Middle frontal gyrus (tissue), 1 donor: ENCODE measurements around the gene FGGY.
"Not testable (repeated sequence)": the region's sequence is repeated elsewhere in the genome, so short reads cannot be mapped to it uniquely, and the experiment has no call there.

ENCODE experiments used
- DNase-seq: peaks from one replicate; pipeline ENCODE4 v3.0.0-alpha.2; 2015; ENCODE audit warnings: low spot score; ENCODE audit errors: extremely low spot score

Gene FGGY

DNA sequence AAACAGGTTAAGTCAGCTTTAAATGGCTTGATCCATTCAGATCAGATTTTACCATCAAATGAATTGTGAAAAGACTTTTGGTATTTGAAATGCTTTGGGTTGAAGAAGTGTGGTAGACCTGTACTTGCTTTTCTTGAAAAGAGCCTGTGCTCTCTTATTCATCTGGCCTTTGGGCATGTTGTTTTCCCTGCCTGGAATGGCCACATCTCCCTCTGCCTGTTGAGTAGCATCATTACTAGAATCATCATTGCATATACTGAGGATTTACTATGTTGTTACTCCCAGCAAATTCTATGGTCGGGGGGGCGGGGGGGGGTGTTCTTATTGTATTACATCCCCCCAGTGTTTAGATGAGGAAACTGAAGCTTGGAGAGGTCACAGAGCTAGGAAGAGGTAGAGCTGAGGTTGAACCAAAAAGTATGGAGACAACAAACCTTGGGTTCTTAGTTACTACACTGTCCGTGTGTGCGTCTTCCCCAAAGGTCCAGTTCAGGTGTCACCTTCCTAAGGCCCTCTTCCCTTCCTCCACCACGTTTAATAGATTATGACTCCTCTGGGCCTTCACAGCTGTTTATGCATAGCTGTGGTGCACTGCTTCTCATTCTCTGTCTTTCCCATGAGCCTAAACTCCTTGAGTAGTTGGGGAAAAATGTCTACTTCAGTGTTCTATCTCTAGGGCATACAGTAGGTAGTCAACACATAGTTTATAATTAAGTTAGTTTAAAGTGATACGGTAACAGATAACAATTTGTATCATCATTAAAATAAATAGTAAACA, 271.5 kb downstream of the FGGY start:
- no peak for DNase-seq

DNA sequence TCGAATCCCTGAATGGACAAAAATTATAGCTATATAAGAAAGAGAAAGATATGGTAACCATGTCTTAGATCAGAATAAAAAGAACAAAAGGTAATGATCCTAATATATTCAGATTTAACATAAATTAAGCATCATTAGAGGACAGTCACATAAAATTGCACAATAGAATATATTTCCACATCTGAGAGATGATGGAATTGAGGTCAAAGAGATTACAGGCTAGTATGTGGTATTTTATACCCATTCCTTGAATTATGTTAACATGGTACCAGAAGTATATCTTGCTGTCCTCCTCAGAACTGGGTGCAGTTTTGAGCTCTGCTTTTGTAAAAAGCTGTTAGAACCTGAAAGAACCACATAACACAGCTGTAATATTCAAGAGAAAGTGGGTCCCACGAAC, 272.3 kb downstream of the FGGY start:
- DNase-seq, result no peak

DNA sequence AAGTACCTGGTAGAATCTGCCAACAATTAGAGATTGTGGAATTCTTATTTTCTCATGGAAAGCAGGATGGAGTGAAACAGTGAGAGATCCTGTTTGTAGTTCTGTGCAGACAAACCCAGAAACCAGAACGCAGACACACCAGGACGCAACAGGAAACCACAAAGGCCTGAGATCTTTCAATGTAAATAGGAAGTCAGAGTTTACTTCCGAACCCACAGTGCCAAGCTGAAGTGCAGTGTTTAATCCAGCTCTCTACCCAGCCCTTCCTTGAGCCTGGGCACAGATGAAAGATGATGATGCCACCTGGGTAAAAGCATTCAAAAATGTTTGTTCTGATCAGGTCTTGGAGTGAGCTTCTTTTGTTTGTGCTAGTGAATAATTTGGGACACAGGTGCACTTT, 273.6 kb downstream of the FGGY start:
- no peak for DNase-seq

GRCh38 chr1:59574085-59574484, 277.2 kb downstream of the FGGY start:
- DNase-seq, result no peak

- no peak for DNase-seq
Observed at GRCh38 chr1:59577774-59578173, 280.9 kb downstream of the FGGY start.

DNA sequence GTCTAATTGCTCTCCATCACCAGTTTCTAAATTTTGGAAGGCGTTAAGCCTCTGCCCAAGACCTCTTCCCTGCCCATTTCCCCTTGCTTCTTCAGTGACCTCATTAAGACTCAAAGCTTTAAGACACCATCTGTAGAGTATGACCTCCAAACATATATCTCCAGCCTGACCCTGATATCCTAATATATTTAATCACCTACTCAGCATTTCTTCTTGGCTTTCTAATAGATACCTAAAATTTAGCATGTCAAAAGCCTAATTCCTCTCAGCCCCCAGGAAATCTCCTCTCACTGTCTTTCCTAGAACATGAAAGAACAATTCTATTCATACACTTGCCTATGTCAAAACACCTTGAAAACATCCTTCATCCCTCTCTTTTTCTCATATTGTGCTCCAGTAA, 282.3 kb downstream of the FGGY start:
- DNase-seq, result no peak

DNA sequence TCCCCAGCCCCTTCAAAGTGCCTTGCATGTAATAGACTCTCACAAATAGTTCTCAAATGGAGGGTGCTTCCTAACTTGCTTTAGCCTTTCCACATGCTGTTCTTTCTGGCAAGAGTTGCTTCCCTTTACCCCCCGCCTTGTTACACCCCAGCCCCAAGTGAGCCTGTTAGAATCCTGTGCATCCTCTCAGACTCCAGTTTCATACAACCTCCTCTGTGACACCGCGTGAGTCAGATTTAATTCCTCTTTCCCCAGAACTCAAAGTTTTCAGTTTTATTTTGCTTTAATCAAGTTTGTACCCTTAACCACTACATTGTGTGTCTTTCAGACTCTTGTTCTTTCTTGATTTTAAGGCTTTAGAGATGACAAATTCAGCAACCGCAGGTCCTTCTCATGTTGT, 283.4 kb downstream of the FGGY start:
- DNase-seq, result no peak

DNA sequence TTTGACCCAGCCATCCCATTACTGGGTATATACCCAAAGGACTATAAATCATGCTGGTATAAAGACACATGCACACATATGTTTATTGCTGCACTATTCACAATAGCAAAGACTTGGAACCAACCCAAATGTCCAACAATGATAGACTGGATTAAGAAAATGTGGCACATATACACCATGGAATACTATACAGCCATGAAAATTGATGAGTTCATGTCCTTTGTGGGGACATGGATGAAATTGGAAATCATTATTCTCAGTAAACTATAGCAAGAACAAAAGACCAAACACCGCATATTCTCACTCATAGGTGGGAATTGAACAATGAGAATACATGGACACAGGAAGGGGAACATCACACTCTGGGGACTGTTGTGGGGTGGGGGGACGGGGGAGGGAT, 295.5 kb downstream of the FGGY start:
- not testable (repeated sequence) for DNase-seq

GRCh38 chr1:59592924-59593323, 296.0 kb downstream of the FGGY start:
- no peak for DNase-seq

DNA sequence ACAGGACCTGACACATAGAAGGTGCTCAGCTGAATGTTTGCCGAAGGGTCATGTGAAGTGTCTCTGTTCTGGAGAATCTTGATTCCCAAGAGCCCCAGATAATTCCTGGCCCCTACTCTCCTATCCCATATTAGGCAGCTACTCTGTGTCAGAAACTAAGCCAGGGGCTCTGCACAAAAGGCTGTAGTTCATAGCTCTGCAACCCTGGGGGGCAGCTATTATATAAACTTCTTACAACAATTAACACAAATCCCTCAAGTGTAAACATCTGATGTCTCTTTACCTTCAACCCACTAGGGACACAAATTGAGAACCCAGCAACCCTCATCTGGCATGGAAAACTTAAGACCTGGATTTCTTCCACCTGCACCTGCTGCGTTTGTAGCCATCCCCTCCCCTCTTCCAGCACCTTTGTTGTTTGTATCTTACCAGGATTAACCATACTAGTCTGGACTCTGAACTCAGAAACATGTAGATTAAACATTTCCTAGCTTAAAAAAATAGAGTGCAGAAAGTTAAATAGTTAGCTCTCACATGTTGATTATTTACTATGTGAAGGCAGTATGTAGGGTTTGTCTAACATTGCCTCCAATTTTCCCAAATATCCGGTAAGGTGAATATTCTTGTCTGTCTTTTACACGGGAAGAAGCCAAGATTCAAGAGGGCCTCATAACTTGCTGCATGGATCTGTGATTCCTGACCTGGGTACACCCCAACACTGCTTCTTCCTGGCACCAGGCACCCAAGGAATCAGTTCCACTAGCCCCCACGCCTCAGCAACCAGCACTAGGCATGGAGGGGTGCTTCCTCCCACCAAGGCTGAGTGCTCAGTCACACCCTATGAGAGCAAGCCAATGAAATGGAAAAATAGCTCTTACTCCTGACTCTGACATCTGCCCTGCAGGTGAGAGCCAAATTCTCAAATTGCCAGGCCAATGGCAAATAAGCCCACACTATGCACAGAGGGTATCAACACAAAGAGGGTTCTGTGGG, 297.2 kb downstream of the FGGY start:
- no peak for DNase-seq

DNA sequence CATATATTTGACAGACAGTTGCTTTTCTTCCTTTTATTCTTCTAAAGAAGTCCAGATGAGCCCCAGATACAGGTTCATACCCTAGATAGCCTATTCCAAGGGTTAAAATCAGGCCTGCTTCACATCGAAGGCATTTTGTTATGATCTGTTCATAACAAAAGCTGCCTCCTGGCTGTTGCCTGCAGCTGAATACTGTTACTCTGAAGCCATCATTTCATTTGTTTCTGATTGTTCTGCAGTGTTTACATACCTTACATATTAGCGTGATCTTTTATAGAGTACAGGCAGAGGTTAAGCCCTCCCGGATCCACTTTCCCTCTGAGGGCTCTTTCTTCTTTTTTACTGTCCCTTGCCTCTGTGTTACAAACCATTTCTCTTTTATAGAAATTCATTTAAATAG, 298.9 kb downstream of the FGGY start:
- DNase-seq, result no peak

GRCh38 chr1:59596432-59596831, 299.5 kb downstream of the FGGY start:
- no peak for DNase-seq

DNA sequence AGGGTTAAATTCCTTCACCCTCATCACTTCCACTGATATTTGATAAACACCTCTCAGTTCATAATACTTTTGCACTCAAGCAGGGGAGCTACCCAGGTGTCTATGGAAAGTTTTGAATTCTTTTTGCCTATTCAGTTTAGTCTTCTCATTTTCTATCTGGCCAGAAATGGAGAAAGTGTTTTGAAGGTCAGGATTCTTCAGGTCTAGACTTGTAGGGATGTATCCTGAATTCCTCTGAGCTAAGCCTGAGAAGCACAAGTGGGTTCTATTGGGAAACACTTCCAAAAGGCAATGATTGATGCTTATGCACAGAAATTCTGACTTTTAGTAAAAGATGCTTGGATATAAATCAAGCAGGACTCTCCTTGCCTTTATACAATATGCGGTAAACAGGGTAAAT, 300.1 kb downstream of the FGGY start:
- no peak for DNase-seq

DNA sequence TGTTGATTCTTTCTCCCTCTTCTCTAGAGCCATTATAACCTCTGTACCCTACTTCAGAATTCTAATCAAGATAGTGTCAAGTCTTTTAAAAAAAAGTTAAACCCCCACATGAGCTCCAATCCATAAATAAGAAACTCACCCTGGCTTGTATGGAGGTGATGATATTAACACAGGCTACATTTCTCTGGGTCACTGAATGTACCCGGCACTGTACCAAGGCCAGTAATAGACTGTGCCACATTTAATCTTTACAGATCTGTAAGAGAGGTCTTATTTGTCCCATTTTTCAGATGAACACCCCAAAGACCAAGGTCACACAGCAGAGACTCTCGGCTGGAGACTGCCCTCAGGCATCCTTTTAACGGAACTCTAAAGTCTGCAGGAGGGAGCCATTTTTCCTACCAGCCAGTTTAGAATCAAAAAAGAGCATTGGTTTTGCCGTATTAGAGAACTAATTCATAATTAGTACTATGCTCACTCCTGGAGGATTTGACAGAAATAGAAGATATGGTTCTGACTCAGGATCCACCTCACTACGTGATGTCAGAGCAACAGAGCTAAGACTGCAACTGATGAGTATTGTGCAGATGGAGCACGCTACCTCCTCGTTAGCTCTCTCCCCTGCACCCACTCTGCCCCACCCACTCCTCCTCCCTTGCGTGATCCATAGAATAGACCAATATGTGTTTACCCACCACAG, 300.7 kb downstream of the FGGY start:
- DNase-seq, result no peak

GRCh38 chr1:59598120-59598440, 301.2 kb downstream of the FGGY start:
- no peak for DNase-seq

DNA sequence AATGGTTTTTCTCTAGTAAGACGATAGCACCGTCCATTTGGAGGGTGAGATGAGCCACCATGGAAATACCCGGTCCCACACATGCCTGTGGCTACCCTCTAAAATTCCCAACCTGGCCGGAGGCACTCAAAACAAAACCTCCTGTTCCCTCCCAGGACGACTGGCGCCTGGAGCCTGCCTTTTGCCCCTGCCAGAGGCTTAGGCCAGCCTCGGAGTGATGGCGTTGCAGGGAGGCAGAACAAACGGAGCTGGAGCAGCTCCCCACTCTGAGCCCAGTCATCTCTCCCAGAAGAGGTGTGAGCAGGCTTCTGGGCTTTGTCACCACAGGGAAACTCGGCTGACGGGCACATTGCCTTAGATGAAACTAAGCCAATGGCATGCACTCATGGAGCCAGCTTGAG, 304.1 kb downstream of the FGGY start:
- DNase-seq, result no peak

GRCh38 chr1:59601811-59602210, 304.9 kb downstream of the FGGY start:
- DNase-seq, result no peak

DNA sequence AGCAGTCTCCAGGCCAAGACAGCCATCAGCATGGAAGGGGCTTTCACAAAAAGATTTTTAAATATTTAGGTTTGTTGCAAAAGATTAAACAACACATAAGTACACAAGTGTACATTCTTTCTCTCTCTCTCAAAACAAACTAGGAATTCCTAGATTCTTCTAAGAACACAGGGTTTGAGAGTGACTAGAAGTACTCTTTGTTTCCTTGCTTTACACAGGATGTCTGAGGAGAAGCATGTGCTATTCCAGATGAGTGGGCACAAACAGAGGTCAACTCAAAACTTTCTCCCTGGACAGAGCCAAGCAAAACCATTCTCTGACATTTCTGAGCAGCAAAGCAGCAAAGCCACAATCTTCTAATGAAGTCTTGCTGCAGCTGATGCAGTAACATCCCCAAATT, 307.3 kb downstream of the FGGY start:
- no peak for DNase-seq

DNA sequence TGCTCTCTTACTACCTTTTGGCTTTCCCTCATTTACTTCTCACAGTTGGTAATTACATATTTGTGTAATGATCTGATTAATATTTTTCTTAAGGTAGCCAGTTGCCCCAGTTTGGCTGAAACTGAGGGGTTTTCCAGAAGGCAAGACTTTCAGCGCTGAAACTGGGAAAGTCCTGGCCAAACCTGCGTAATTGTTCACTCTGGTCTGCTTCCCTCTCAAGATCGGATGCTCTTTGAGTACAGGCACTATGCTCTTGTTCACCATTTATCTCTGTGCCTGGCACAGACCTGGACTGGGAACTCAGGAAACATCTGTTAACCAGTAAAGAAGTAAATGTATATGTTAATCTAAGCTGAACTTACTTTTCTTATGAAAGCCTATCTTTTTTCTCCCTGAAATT, 308.3 kb downstream of the FGGY start:
- no peak for DNase-seq

GRCh38 chr1:59605761-59606160, 308.9 kb downstream of the FGGY start:
- DNase-seq, result no peak

GRCh38 chr1:59609245-59609644, 312.4 kb downstream of the FGGY start:
- no peak for DNase-seq

- DNase-seq, result not testable (repeated sequence)
Observed at GRCh38 chr1:59610499-59610898, 313.6 kb downstream of the FGGY start.
